Activated CD8-positive, alpha-beta memory T cell treated with anti-CD3 and anti-CD28 coated beads, Interleukin-2, amount 50 U/mL, for 24 hours (primary cell): ENCODE results near the gene SFI1.
A peak's percentile ranks its signal among the peaks of the same experiment; 100 is the strongest.
"Not testable (repeated sequence)": the region's sequence is repeated elsewhere in the genome, so short reads cannot be mapped to it uniquely, and the experiment has no call there.

Experiments
- DNase-seq: peaks from one replicate; pipeline ENCODE4 v3.0.0-alpha.2; 2020; ENCODE audit errors: extremely low read depth

SFI1 gene

DNA sequence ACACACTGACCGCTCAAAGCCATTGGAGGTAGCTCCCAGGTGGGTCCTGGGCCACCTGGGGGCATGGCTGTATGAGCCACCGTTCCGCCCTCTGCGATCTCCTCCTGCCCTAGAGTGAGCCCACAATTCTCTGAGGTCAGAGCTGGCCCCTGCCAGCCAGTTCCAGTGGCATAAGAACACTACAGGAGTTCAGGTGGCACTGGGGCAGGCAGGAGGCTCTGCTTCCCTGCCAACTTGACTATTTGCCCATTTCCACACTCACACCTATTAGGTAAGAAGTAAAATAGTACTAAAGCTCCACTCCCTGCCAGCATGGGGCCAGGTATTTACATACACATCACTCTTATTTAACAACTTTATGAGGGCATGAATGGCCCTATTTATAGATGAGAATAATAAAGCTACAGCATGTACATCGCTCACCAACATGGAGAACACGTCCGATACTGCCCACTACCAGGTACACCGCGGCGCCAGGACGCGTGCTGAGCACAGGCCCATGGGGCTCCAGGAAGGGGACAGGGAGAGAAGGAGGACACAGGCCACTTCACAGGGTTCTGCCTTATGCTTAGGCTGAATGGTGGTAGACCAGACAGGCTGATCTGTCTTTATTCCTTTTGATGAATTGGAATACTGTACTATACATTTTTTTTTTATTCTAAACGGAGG lies 139.4 kb downstream of the SFI1 start:
- no peak for DNase-seq

DNA sequence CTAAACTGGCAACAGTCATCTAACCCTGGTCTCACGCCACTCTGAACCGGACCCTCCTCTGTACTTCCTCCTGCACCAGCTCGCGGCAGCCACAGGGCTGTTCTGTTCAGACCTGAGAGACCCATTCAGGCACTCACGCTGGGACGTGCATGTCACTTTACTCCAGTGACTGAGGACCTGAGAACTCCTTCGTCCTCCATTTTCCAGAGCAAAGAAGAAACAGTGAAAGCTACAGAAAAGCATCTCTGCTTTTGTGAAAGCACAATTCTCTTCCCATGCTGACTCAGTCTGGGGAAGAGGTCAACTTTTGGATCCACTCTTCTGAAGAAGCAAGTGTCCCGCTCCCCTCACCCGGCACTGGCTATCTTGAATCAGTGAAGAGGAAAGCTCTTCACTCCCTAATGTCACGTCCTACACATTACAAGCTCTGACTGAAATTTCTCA lies 141.1 kb downstream of the SFI1 start:
- DNase-seq: no peak

DNA sequence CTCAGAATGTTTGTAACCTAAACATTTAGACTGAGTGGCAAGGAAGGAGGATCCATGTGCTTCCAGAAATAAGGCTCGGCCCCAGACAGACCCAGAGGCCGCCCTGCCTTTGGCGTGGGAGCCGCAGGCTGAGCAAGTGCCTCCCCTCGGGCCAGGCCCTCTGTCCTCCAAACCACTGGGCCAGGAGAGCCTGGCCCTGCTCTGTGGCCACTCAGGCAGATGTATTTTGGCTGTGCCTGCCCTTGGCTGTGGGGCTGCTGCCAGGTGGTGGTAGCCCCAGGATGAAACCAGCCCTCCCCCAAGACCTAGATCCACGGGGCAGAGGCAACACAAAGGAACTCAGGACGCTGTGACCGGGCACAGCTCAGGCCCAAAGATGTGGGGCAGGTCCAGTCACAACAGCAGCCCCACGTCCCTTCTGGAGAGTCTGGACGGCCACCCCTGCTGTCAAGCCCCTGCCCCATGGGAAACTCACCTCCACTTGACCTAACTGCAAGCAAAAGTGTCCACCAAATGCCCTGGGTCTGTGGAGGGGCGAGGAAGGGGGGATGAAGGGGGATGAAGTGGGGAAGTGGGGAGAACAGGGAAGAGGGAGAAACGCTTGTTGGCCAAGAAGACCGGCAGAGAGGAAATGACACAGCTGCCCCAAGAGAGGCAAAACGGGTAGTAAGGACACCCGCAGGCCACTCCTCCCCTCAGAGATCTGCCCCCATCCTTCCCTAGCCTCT lies 141.7 kb downstream of the SFI1 start:
- no peak for DNase-seq

DNA sequence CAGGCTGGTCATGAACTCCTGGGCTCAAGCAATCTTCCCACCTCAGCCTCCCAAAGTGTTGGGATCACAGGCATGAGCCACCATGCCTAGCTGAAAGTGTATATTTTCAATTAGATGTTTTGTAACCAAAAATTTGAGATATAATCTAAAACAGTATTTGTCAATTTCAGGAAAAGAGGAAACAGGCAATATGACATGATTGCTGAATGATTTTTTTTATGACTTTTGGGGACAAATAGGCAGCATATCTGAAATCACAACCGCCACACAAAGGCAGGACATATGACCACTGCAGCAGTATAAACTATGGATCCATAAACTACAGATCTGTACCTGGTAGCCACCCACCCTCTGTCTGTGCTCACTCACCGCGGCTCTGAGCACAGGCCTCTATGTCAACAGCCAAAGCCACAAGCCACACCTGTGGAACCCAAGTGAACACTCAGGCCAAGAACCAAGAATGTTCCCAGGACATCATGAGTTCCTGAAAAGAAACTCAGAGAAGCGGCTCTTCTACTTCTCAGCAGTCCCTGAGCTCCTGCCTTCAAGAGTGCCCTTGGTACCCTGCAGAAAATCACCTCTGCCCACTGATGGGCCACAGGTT lies 143.2 kb downstream of the SFI1 start:
- no peak for DNase-seq

DNA sequence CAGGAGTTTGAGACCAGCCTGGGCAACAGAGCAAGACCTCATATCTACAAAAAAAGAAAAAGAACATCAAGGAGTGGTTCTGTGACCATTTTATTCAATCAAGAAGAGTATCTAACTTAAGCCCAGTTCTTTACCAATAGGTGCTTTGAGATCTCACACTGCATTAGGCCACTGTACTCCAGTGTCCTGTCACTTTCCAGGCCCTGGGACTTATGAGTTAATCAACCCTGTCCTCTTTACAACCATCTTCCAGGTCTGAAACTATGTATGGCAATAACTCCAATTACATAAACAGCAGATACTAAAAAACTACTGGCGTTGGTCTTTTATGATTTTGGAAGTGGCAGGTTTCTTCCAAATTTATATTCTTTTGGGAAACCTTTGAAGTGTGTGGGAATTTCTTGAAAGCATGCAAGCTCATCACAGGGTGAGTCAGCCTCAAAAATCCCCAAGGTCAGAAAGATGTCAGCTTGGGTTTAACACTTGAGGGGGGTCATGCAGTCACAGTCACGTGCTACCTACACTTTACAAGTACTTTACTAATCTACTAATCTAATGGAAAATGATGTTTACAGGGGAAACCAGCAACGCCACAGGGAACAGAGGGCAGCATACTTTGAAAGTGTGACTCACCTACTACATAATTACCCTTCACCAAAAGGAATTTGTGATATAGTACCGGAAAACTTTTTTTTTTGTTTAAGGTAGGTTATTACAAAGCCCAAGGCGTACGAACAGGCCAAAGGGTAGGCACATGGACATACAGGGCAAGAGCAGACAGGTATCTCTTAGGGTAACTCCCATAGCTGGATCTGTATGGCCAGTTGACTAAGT lies 150.1 kb downstream of the SFI1 start:
- DNase-seq: no peak

DNA sequence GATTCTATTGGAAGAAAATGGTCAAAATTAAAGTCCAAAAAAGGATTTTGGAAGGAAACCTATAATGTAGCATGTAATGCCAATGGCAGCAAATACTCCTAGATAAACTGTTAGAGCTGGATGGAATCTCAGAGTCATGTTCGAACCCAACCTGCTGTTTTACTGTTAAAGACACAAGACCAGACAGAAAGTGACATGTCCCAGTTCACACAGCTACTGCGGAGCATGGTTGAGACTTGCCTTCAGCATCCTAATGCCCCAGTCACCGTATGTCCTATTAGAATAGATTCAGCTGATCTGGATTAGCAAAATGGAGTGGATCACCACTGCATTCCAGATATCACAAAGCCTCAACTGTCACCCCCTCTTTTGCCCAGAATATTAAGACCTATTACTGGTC lies 150.7 kb downstream of the SFI1 start:
- DNase-seq: no peak

DNA sequence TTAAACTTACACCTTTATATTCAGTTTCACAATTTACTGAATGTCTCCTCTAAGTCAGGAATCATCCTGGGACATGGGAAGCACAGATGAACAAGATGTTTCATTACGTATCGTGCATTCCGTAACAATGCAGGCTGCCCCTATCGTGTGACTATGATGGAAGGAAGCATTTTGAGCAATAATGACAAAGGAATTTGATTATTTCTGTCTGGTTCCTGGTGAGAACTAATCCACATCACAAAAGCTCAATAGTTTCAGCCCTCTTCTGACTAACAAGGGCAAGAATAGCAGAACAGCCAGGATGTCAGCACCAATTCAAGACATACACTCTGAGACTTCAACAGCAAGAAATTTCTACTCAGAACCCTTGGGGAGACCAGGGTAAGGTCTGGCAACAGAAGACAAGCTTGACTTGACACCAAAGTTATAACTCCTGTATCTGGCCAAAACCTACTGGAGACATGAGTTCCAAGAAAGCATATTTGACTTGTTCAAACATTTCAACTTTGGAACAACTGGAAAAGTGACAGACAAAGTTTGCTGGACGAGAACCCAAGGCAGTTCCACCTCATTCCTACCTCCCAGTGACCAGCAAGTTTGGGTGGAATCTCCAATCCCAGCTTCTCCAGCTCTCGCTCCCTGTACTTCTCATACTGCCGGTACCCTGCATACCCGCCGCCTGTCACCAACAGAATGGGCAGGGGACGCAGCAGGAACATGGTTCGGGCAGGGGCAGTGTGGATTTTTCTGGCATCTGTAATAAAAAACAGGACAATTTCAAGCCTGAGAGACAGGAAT lies 151.4 kb downstream of the SFI1 start:
- no peak for DNase-seq

DNA sequence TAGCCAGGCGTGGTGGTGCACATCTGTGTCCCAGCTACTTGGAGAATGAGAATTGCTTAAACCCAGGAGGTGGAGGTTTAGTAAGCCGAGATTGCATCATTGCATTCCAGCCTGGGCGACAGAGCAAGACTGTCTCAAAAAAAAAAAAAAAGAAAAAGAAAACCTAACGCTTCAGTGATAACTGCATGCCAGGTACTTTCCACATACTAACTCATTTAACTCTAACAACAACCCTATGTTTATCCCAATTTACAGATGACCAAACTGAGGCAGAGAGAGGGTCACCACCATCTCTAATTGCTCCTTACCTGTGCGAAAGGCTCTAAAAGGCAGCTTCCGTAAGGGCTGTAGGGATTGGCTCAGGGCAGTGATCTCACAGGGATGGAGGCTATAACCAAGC lies 154.1 kb downstream of the SFI1 start:
- DNase-seq: no peak

DNA sequence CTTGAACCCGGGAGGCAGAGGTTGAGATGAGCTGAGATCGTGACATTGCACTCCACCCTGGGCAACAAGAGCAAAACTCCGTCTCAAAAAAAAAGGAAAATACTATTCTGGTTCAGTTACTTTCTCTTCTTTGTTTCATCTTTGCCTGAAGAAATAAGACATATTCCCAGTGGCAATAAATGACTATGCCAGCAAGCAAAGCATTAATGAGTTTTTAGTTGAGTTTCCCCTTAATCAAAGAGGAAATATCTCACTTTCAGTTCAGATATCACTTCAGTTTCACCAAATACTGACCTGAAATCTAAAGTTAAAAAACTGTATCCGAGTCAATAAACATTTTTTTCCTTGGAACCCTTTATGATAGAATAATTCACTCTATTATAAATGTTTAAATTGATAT lies 155.3 kb downstream of the SFI1 start:
- DNase-seq: no peak

DNA sequence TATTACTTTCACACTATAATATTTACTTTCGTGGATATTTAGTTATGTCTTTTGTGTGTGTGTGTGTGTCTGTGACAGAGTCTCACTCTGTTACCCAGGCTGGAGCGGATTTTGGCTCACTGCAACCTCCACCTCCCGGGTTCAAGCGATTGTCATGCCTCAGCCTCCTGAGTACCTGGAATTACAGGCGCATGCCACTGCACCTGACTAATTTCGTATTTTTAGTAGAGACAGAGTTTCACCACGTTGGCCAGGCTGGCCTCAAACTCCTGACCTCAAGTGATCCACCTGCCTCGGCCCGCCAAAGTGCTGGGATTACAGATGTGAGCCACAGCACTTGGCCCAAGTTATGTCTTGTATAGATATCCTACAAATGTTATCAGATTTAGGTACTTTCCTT lies 155.8 kb downstream of the SFI1 start:
- no peak for DNase-seq

DNA sequence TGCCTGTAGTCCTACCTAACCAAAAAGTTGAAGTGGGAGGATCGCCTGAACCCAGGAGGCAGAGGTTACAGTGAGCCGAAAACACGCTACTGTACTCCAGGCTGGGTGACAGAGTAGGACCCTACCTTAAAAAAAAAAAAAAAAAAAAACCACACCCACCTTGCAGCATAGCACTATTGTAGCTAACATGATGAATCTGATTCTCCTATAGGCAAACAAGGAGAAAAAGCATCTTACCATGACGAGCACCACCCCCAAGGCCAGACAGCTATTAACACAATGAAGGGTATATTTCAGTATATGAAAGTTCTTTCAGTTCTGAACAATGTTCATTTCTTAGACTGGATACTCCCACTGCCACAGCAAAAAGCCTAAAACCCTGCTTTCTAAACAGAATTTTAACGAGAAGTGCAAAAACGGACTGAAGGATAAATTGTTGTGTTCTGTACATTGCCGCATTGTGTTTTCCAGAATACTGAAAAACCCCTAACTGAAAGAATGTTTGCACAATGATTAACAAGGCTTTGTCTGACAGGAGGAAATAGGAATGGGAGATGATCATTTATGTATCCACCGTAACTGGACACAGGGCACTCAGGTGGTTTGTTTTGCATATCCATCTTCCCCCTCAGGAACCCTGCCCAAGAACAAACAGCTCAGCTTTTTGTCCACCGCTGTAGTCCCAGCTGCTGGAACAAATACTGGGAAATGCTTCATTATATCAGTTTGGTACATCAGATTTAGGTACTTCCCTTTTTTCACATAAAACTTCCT lies 156.8 kb downstream of the SFI1 start:
- no peak for DNase-seq

DNA sequence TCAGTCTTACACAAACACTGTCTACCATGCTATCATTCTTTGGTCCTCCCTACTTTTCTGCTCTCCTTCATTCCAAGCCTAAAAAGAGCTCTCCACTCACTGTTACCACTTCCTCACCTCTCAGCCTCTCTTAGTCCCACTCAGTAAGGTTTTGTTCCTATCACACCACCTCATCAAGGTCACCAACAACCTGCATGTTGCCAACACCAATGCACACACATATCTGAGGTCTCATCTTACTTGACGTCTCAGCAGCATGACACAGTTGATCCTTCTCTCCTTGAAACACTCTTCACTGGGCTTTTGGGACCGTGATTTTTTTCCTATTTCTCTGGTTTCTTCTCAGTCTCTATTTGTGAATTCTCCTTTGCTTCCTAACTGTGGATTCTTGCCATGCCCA lies 157.6 kb downstream of the SFI1 start:
- no peak for DNase-seq

DNA sequence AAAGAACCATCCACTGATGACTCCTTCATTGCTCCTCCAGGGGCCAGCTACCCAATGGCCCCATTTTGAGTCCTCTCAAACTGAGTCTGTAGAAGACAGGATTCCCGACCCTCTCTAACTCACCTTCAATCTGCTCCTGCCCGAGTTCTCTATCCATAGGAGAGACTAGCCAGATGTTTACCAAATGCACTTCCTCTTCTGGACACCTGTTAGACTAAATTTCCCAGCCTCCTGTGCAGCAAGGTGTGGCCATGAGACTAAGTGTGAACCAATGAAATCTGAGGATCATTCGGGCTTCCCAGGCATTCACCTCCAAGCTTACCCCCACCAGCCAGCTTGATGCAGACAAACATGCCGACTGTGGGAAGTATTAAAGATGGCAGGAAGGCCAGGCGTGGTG lies 158.1 kb downstream of the SFI1 start:
- DNase-seq: no peak

DNA sequence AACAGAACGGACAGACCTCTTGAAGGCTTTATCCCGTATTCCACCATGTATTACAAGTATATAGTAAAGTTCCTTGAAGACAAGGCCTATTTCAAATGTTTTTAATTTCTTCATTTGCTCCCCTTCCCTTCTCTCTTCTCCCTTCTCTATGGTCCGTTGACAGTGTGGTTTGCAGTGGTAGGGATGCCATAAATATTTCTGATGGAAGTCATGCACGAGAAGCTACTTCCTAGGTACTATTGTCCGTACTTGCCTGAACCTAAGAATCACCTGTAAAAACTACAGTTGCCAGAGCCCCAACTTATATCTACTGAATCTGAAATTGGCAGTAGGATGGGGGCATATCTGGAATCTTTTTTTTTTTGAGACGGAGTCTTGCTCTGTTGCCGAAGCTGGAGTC lies 162.9 kb downstream of the SFI1 start:
- no peak for DNase-seq

DNA sequence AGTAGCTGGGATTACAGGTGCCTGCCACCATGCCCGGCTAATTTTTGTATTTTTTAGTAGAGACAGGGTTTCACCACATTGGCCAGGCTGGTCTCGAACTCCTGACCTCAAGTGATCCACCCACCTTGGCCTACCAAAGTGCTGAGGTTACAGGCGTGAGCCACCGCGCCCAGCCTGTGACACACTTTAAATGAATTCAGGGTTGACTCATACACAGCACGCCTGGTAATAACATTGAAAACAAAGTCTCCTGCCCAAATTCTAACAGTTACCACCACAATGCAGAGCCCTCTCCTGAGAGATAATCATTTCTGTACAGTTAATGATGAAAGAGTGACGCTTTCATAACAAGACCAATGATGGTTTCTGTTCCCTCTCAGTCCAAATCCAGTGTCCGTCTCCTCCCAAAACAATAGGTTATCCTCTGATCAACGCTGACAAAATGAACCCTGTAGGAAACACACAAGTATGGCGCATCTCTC lies 164.6 kb downstream of the SFI1 start:
- DNase-seq: not testable (repeated sequence)

DNA sequence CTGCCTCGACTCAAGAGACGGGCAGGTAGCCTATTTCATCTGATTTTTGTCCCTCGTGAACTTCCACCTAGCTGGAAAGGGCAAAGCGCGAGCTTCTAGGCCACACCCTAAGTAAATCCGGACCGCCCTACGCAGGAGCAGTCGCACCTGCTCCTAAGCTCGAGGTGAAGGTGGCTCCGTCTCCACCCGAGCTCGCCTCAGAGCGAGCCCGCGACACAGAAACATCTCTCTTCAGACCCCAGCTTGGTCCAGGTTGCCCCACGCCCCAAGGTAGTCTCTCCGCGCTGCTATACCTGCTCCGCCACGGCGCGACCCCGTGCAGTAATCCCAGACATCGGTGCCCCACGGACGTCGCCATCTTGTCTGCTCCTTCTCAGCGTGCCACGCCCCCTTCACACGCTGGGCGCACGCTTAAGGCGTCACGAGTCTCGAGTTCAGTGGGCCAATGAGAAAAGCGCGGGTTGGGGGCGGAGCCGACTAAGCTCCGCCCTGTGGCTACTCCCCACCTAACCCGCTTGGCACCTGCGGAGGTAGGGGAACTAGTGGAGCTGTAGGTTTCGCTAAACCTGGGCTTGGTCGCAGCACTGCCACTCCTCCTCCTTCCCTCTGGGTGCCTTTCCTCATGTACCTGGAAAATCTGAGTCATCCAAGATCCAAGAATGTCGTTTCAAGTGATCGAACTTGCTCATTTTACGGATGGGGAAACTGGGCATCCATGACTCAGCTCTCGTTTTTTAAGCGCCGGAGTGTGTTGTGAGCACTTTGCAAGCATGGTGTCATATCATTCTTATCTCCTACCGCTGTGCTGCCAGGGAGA lies 165.7 kb downstream of the SFI1 start, which contains the start of gene PISD:
Gene PISD (minus strand): TSS at position 365 of the 817 bp plus-strand sequence. CDS start 7 bp downstream, at position 358.
- peak; percentile 93 for DNase-seq

DNA sequence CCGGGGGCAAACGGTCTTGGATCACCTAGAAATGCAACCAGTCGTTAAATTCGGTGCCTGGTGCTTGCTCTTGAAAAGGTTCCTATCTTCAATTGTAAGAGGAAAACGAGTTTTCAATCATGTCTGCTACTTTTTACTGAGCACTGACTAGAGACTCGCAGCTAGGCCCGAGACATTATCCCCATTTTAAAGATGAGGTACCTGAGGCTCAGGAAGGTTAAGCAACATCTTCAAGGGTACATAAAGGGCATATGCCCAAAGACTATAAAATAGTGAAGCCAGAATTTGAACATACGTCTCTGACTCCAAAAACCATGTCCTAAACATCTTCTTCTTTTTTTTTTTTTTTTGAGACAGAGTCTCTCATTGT lies 166.3 kb downstream of the SFI1 start:
- no peak for DNase-seq
